Measurements from ENCODE around the gene UQCRC1.
"Not testable (repeated sequence)": the region's sequence is repeated elsewhere in the genome, so short reads cannot be mapped to it uniquely, and the experiment has no call there.

The UQCRC1 gene

DNA sequence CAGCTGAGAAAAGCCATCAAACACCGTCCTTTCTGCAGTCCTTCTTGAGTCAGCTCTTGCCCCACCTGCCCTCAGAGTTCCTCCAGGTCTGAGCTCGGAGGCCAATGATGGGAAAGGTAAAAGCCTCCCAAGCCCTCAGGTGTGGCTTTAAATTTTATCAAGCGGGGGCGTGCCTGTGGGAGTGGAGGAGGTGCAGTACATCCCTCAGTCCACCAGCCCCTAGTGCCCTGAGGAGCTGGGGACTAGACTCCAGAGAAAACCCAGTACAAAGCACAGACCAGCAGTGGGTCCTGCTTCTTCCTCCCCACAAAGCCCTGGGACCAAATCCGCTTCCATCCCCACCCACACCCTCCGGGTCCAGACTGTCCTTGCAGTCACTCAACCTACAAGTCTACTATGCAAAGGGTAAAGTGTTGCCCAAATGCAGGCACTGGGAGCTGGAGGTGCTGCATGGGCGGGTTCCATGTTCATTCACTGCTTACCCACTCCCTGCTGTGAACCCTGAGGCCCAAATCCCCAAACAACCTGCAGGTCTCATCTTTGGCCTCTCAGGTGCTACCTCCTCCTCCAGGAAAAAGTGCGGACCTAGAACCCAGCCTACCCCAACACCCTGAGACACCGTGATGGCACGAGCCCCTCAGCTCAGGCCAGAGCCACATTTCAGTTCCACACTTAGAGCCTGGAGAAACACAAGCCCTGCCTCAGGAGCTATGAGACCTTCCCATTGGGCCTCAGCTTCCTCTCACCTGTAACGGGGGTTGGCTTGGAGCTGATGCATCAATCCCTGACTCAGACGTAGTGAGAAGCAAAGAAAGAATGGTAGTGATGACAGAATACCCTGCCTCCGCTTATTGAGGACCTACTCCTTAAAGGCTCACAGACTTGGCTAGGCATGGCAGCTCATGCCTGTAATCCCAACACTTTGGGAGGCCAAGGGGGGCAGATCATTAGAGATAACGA is 55.3 kb downstream of the UQCRC1 start:
- DNase-seq, result no peak

DNA sequence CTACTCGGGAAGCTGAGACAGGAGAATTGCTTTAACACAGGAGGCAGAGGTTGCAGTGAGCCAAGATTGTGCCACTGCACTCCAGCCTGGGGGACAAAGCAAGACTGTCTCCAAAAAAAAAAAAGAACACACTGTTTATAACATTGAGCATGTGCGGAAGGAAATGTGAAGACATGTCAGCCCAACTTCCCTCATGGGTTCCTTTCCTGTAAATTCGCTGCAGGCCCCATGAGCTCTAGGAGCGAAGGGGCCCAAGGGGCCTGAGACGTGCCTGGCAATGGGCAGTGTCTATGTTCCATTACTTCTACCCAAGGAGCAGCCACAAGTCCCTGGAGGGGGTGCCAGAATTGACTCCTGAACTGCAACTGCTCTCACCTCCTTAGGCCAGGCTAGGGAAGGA is 56.1 kb downstream of the UQCRC1 start:
- DNase-seq, result no peak

DNA sequence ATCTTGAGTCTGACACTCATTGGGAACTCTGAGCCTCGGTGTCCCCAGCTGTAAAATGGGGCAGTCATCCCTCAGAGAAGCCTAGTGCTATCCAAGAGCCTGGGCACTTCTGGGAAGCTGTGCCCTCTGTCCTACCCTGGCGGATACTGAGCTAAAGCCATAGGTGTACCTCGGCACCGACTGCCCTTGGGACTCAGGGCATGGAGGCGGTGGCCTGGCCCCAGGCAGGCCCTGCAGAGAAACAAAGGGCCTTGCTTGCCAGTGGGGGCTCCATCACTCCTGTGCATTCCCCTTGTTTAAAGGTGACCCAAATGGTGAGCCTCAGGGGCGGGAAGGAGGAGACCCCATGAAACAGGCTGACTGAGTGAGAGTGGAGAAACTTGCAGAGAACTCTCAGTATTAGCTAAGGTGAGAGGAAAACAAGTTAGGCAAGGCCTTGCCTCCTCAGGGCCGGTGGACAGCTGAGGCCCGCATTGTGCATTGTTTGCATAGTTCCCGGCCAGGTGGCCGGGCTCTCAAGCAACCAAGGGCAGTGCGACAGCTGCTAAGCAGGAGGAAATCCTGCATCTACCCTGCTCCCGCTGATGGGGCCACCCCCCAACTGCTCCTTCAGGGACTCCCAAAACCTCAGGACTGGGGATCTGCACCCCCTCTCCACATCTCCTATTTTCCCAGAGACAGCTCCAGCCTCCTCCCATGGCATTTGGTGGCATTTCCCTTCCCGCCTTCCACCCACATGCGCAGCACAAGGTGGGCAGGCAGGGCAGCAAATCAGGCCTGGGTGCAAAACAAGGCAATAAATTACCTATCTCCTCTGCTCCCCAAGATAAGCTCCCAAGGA is 57.1 kb downstream of the UQCRC1 start:
- DNase-seq, result no peak

DNA sequence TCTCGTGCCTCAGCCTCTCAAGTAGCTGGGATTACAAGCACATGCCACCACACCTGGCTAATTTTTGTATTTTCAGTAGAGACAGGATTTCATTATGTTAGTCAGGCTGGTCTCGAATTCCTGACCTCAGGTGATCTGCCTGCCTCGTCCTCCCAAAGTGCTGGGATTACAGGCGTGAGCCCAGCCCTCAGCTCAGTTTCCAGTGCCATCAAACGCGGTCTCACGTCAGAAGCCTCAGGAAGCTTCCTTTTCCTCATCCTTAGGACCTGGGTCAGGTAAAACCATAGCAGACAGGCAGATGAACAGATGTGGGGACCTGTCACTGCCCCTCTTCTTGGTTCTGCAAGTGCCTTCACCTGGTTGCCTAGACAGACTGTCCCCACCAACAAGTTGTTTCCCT is 57.8 kb downstream of the UQCRC1 start:
- not testable (repeated sequence) for DNase-seq

Data from central memory CD4-positive, alpha-beta T cell (primary cell).